ENCODE data around the gene SEMA3F. TPM values are rescaled to one million over a fixed set of nuclear protein-coding genes. Genes with fewer than 3 reads are reported as not detected.
A peak's percentile ranks its signal among the peaks of the same experiment; 100 is the strongest.

SEMA3F gene
- total RNA-seq, 1 experiment from 2014 or later = 69.6 TPM

- BruUV-seq (replicated peaks) = no TSS peak
- CTCF ChIA-PET = interaction anchor here (0.8 to 1.6 kb wide), 2 partner anchors 71 to 82 kb away, joined by 3 read pairs; no protein-coding TSS in a partner anchor
- ATAC-seq (no peak), DNase-seq (ENCODE audit: low read depth, low spot score) (no peak)
- no peaks in the 10 kb centered on the region for H3K27me3 ChIP-seq (ENCODE audit: control insufficient read depth, insufficient read depth, low read length)
- intact Hi-C loops (cut with micrococcal nuclease; ENCODE audit: unreplicated experiment) (no loop called here), in situ Hi-C loops (cut with HindIII; ENCODE audit: low pct_unique_long_range_greater_than_20kb, low sequenced_read_pairs) (no loop called here)
- H3K4me1 ChIP-seq (ENCODE audit: control insufficient read depth, insufficient read depth, low read length) = no peaks in the 10 kb centered on the region; the same call in 1 of the 2 replicates
- H3K4me3 ChIP-seq (ENCODE audit: low read depth in 2 of 2, low read length in 2 of 2) = no peak overlapping the region
- POLR2A ChIA-PET = interaction anchor here (0.6 kb wide), 1 partner anchor 31 kb away, joined by 3 read pairs; no protein-coding TSS in a partner anchor
- no peaks in the 10 kb centered on the region for H3K9me3 ChIP-seq (ENCODE audit: control insufficient read depth, insufficient read depth, low read depth, low read length)
- TF ChIP-seq POLR2AphosphoS5 (IDR thresholded peaks at IDR 0.05; ENCODE audit: low read depth, low read length) (no peak), REST (IDR thresholded peaks at IDR 0.05; ENCODE audit: insufficient read depth in 1 of 2, low read depth in 2 of 2, low read length in 1 of 2) (no peak), CTCF (IDR thresholded peaks at IDR 0.05) (no peak), SIN3A (IDR thresholded peaks at IDR 0.05; ENCODE audit: borderline replicate concordance, insufficient read depth, low read depth, low read length) (no peak), TCF7L2 (IDR thresholded peaks at IDR 0.05; ENCODE audit: low read depth, low read length) (no peak)
- no peaks in the 10 kb centered on the region for H3K36me3 ChIP-seq (ENCODE audit: control insufficient read depth, insufficient read depth, low read length)
- no peak overlapping the region for H3K27ac ChIP-seq (ENCODE audit: low read length)
Measured at GRCh38 chr3:50203809-50204803, 49.0 kb downstream of the SEMA3F start.

DNA sequence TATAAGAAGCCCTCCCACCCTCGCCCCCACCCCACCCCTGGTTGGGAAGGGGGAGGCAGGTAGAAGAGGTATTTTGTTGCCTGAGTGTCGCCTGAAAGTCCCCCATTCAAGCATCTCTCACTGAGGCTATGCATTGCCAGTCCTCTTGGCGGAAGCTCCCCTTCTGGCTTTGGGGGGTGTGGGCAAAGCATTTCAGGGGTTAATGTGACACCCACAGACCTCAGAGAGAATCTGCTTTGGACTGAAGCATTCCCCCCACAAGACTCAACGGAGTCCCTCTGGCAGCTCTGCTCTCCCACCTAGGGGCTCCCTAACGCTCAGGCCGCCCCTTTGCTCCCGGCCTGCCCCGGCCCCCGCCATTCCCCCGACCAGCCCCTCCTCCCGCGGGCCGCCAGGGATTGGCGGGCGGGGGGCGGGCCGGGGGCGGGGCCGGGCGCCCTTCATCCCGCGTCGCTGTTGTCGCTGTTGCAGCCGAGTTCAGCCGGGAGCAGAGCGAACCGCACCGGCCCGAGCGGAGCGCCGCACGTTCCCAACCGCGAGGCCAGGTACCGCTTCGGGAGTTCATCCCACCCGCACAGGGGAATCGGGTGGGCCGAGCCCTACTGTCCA is 49.8 kb downstream of the SEMA3F start, which contains the start of gene SLC38A3:
Gene SLC38A3 (plus strand): TSS at position 468 of the 609 bp plus-strand sequence. CDS start 8,929 bp downstream, outside the sequence.
- no TSS peak for BruUV-seq (replicated peaks)
- no peaks in the 10 kb centered on the region for H3K27me3 ChIP-seq (ENCODE audit: control insufficient read depth, insufficient read depth, low read length)

More for the DNA sequence above, 49.8 kb downstream of the SEMA3F start, which contains the start of gene SLC38A3:
- CTCF ChIA-PET = no interaction called here
- H3K9me3 ChIP-seq (ENCODE audit: control insufficient read depth, insufficient read depth, low read depth, low read length) = no peaks in the 10 kb centered on the region
- in situ Hi-C loops (cut with HindIII; ENCODE audit: low pct_unique_long_range_greater_than_20kb, low sequenced_read_pairs) (no loop called here), intact Hi-C loops (cut with micrococcal nuclease; ENCODE audit: unreplicated experiment) (no loop called here)
- DNase-seq (ENCODE audit: low read depth, low spot score) (no peak), ATAC-seq (peak; percentile 56)
- no peaks in the 10 kb centered on the region for H3K36me3 ChIP-seq (ENCODE audit: control insufficient read depth, insufficient read depth, low read length)
- H3K4me3 ChIP-seq (ENCODE audit: low read depth in 2 of 2, low read length in 2 of 2) = peak within 1 kb of the TSS; percentile 20 to 41
- POLR2A ChIA-PET = no interaction called here
- no peaks in the 10 kb centered on the region; the same call in 1 of the 2 replicates for H3K4me1 ChIP-seq (ENCODE audit: control insufficient read depth, insufficient read depth, low read length)
- H3K27ac ChIP-seq (ENCODE audit: low read length) = no peak within 1 kb of the TSS
- TF ChIP-seq POLR2AphosphoS5 (IDR thresholded peaks at IDR 0.05; ENCODE audit: low read depth, low read length) = no peak
- no peak for TF ChIP-seq TCF7L2 (IDR thresholded peaks at IDR 0.05; ENCODE audit: low read depth, low read length)
- no peak for TF ChIP-seq REST (IDR thresholded peaks at IDR 0.05; ENCODE audit: insufficient read depth in 1 of 2, low read depth in 2 of 2, low read length in 1 of 2)
- no peak for TF ChIP-seq SIN3A (IDR thresholded peaks at IDR 0.05; ENCODE audit: borderline replicate concordance, insufficient read depth, low read depth, low read length)
- TF ChIP-seq CTCF (IDR thresholded peaks at IDR 0.05) = no peak
